GM12891 (cell line): Measurements from ENCODE around the gene MYBPC2.
"Not testable (repeated sequence)": the region's sequence is repeated elsewhere in the genome, so short reads cannot be mapped to it uniquely, and the experiment has no call there.

ENCODE experiments used
- DNase-seq: peaks from one replicate; pipeline ENCODE4 v3.0.0; 2011; ENCODE audit warnings: low spot score; ENCODE audit not compliant: insufficient read length
- FAIRE-seq: peaks from 2 replicates; lab custom pipeline; 2011; peaks lifted over from hg19 to GRCh38; lab: Jason Lieb, UNC
- PAX5 ChIP-seq: IDR thresholded peaks from 2 replicates; pipeline ENCODE4 v1.6.1; 2011; ENCODE audit warnings: low read length, moderate library complexity, mild to moderate bottlenecking; ENCODE audit not compliant: insufficient read depth, severe bottlenecking
- POLR2A ChIP-seq: IDR thresholded peaks from 2 replicates; pipeline ENCODE4 v1.6.1; 2011; ENCODE audit warnings: low read depth, low read length, control low read depth
- POLR2AphosphoS5 ChIP-seq: IDR thresholded peaks from 2 replicates; pipeline ENCODE4 v1.6.1; 2011; ENCODE audit warnings: low read depth, low read length, control low read depth
- POU2F2 ChIP-seq: IDR thresholded peaks from 2 replicates; pipeline ENCODE4 v1.6.1; 2011; ENCODE audit warnings: low read depth, mild to moderate bottlenecking, control low read depth, low read length, moderate library complexity
- SPI1 ChIP-seq: IDR thresholded peaks from 2 replicates; pipeline ENCODE4 v1.6.1; 2011; ENCODE audit warnings: low read depth, low read length, control low read depth
- TAF1 ChIP-seq: IDR thresholded peaks from 2 replicates; pipeline ENCODE4 v1.6.1; 2011; ENCODE audit warnings: low read depth, low read length, control low read depth

MYBPC2 gene

GRCh38 chr19:50430888-50431342, 1.8 kb upstream of the MYBPC2 start:
- peak; percentile 18; the same call in 1 of the 2 replicates for TF ChIP-seq POLR2A
- TF ChIP-seq TAF1 = no peak
- no peak for DNase-seq
- FAIRE-seq = peak; percentile 26

GRCh38 chr19:50431343-50432220, 1.1 kb upstream of the MYBPC2 start:
- TF ChIP-seq POLR2AphosphoS5 (no peak; the same call in 1 of the 2 replicates), POLR2A (peak; percentile 59; the same call in 1 of the 2 replicates), POU2F2 (no peak)
- FAIRE-seq (peak; percentile 97), DNase-seq (peak; percentile 76)

GRCh38 chr19:50433201-50434180, 799 bp downstream of the MYBPC2 start:
- no peak for DNase-seq

GRCh38 chr19:50434525-50434924, 1.8 kb downstream of the MYBPC2 start:
- no peak for TF ChIP-seq POLR2AphosphoS5
- TF ChIP-seq POU2F2 = no peak
- TF ChIP-seq PAX5 = no peak
- TF ChIP-seq SPI1 = no peak
- no peak for TF ChIP-seq POLR2A
- TF ChIP-seq TAF1 = no peak
- DNase-seq (no peak), FAIRE-seq (no peak)

More at GRCh38 chr19:50433201-50434180, 799 bp downstream of the MYBPC2 start:
- TF ChIP-seq POU2F2 (no peak), SPI1 (no peak), PAX5 (no peak)
- FAIRE-seq = no peak

GRCh38 chr19:50435221-50435620, 2.5 kb downstream of the MYBPC2 start:
- FAIRE-seq (no peak), DNase-seq (no peak)
- TF ChIP-seq POLR2AphosphoS5 = no peak
- no peak for TF ChIP-seq TAF1
- TF ChIP-seq POU2F2 = no peak
- TF ChIP-seq POLR2A = no peak
- no peak for TF ChIP-seq SPI1
- TF ChIP-seq PAX5 = no peak

DNA sequence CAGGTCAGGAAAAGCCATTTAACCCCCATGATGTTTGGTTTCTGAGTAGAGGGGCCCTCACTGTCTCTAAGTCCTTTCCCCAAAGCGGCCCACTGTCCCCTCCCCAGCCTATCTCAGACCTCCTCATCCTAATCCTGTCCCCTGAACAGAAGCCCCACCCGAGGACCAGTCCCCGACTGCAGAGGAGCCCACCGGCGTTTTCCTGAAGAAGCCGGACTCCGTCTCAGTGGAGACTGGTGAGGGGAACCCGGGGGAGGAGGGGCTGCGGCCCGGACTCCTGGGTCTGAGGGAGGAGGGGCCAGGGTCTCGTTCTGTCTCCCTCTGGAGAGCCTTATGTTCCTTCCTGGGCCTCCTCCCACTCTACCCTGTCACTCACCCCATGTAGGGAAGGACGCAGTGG, 2.9 kb downstream of the MYBPC2 start:
- TF ChIP-seq TAF1 = no peak
- no peak for TF ChIP-seq PAX5
- TF ChIP-seq POLR2AphosphoS5 = no peak
- TF ChIP-seq POLR2A = no peak
- no peak for TF ChIP-seq SPI1
- no peak for FAIRE-seq

DNA sequence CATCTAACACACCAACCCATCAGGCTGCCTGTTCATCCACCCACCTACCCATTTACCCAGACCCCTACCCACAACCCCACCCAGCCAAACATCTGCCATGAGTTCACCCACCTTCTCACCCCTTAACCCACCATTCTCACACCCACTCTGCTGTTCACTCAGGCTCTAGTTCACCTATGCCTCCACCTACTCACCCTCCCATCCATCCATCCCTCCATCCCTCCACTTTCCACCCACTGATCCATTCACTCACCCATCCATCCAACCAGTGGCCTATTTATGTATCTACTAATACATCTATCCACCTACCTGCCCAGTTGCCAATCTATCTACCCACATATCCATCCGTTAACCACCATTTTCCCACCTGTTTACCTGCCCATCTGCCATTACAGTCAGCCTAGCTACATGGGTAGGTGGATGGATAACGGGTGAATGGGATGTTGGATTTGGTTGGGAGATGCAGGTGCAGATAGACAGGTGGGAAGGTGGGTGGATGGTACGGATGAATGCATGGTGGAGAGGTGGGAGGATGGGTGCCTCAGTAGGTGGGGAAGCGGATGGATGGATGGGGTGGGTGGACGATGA, 5.3 kb downstream of the MYBPC2 start:
- FAIRE-seq = no peak
- TF ChIP-seq TAF1 (no peak), POLR2A (no peak), SPI1 (no peak), PAX5 (no peak), POU2F2 (no peak), POLR2AphosphoS5 (no peak)
- no peak for DNase-seq

More for the DNA sequence above, 2.9 kb downstream of the MYBPC2 start:
- DNase-seq = no peak

DNA sequence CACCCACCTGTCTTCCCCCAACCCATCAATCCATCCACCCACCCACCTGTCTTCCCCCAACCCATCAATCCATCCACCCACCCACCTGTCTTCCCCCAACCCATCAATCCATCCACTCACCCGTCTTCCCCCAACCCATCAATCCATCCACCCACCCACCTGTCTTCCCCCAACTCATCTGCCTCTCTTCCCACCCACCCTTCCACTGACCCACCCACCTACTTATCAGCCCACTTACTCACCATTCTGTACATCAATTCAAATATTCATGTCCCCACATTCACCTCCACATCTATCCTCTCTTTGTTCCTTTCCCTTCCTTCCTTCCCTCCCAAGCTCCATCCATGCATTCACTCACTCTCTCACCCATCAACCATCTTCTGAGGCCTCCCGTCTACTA, 6.4 kb downstream of the MYBPC2 start:
- not testable (repeated sequence) for FAIRE-seq, DNase-seq

GRCh38 chr19:50444059-50444458, 11.4 kb downstream of the MYBPC2 start:
- no peak for FAIRE-seq
- TF ChIP-seq POLR2AphosphoS5 (no peak), POLR2A (no peak), POU2F2 (no peak), SPI1 (no peak), TAF1 (no peak), PAX5 (no peak)
- no peak for DNase-seq
